Activated CD4-positive, CD25-positive, alpha-beta regulatory T cell treated with anti-CD3 and anti-CD28 coated beads, Interleukin-2, amount 50 U/mL, for 72 hours (primary cell): ENCODE data around the gene CDH4.

Experiments
- DNase-seq: peaks from one replicate; pipeline ENCODE4 v3.0.0; 2021

Gene CDH4

GRCh38 chr20:61621852-61622251 is 369.8 kb downstream of the CDH4 start:
- DNase-seq: no peak

GRCh38 chr20:61623451-61623850 is 371.4 kb downstream of the CDH4 start:
- DNase-seq: no peak

GRCh38 chr20:61625246-61625645 is 373.2 kb downstream of the CDH4 start:
- no peak for DNase-seq

- no peak for DNase-seq
Measured at GRCh38 chr20:61626412-61626811, 374.4 kb downstream of the CDH4 start.

- DNase-seq: no peak
Measured at GRCh38 chr20:61627791-61628415, 375.8 kb downstream of the CDH4 start.

- DNase-seq: no peak
Measured at GRCh38 chr20:61628480-61628879, 376.4 kb downstream of the CDH4 start.

GRCh38 chr20:61628901-61629601 is 377.0 kb downstream of the CDH4 start:
- DNase-seq: no peak

DNA sequence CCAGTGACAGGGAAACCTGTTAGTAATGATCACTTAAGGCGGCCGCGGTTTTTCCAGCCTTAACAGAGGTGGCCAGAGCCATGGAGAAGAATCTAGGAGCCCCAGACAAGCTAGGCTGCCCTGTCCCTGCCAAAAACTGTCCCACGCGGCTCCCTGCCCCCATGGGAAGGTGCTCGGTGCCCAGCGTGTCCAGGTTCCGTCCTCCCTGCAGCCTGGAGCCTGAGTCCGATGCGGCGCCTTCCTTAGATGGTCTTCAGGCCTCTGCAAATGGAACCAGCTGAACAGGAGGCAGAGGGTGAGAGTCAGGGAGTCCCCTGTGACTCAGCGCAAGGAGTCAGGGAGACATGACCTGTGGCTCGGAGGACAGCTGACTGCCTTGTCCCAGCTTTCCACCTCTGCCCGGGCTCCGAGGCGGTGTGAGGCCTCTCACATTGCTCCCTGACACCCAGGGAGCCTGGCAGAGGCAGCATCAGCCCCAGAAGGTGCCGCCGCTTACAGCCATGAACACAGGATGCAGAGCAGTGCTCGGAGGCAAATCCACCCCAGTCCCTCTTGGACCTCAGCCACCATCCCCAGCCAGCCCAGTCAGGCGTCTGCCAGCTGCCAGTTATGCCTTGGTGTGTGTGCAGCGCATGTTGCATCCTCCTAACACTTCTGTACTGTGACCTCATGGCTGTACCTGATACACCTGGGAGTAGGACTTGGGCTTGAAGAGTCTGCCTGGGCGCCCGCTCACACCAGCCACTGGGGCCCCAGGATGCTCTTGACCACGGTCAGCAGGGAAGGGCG is 377.7 kb downstream of the CDH4 start:
- DNase-seq: no peak

GRCh38 chr20:61630391-61630650 is 378.3 kb downstream of the CDH4 start:
- DNase-seq: no peak

- DNase-seq: no peak
Measured at GRCh38 chr20:61630816-61631215, 378.8 kb downstream of the CDH4 start.

GRCh38 chr20:61631751-61632150 is 379.7 kb downstream of the CDH4 start:
- no peak for DNase-seq

GRCh38 chr20:61633004-61633403 is 380.9 kb downstream of the CDH4 start:
- no peak for DNase-seq

GRCh38 chr20:61634376-61635145 is 382.5 kb downstream of the CDH4 start:
- DNase-seq: no peak

DNA sequence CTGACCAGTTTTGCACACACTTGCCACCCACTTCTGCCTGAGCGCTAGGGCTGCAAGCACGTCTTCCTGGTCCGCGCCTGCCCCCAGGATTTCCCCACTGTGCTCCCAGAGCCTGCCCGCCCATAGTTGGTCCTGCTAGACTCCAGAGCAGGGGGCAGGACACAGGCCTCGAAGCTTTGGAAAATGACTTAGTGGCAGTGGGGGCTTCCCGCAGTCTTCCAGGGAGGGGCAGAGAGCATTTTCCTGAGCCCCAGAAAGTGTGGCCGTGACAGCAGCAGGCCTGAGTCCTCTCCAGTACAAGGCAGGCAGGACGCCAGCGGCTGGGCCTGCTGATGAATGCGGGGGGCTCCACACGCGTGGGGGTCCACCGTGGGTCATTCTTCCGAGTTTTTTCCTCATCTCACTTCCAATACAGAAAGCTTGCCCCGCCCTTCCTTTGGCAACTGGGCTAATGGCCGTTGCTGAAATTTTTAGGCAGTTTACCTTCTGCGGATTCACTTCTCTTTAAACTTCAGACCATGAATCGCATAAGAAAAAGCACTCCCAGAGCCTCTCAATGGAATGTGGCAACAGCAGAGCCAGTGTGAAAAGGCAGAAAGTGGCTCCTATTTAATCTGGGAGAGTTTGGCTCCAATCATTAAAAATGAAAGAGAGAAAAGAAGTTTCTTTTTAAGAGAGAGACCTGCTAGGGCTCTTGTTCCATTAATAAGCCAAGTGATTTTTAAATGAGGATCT is 383.8 kb downstream of the CDH4 start:
- no peak for DNase-seq

DNA sequence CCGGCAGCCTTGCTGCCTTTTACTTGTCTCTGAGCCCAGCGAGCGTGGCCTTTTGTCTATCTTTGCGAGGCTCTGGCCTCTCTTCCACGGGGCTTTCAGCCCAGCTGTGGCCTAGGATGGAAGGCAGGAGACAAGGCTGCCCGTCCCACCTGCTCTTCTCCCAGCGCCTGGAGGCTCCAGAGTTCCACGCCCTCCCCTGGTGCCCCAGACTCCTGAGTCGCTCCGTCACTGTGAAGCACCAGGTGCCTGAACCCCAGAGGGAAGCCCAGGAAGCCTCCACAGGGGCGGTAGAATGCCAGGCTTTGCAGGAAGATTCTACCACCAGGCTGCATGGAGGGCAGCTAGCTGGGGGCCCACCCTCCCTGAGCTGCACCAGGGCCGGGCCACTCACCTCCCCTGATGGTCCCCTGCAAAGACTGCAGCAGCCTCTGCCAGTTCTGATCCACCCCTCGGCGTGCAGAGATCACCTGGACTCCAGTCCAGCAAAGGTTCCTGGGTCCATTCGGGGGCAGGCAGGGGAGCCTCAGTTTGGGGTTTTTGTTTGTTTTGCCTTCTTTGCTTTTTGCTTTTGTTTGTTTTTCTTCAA is 384.6 kb downstream of the CDH4 start:
- no peak for DNase-seq

DNA sequence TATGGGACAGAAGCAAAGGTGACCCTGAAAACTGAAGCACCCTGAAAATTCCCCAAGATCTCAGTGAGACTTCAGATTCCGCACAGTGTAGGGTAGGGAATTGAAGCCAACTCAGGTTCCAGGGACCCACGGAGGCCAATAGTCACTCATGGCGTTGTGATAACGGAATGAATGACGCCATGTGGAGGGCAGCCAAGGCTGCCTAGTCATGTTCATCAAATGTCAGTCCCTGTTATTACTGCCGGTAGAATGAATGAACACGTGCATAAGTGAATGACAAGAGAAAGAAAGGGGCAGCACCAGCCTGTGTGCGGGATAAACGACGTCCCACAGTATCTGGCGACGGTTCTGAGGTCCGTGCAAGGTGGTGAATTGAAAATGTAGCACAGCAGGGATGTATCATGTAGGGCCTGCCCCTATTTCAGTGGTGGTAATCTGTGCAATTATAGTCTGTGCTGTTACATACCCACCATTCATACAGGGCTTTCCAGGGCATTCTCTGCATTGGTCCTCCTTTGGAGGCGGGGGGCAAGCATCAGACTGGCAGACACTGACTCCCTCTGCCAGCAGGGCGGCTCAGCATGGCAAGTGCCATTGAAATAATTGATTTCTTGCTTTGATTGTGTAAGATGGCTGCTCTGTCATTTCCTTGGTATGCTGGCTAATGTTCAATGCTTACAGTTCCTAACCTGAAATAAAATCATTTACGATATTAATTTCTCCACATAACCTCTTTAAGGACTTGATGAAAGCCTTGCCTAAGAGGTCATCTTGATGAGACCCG is 386.9 kb downstream of the CDH4 start:
- no peak for DNase-seq

GRCh38 chr20:61640131-61640870 is 388.2 kb downstream of the CDH4 start:
- no peak for DNase-seq

DNA sequence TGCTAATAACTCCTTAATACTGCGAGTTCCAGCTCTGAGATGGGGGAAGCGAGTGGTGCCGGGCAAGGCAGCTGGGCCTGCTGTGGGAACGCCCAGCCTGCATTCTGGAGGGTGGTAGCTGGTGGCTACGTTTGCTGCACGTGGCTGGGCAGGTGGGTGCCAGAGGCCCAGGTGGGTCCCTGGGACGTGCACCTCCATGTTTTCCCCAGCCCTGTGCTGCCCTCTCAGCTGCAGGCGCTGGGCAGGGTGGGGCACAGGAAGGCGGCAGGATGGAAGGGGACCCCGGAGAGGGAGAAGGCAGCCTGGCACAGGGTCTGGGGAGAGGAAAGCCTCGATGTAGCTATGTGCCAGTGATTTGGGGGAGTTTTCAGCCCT is 388.8 kb downstream of the CDH4 start:
- DNase-seq: no peak

- DNase-seq: no peak
Measured at GRCh38 chr20:61643656-61644377, 391.8 kb downstream of the CDH4 start.

DNA sequence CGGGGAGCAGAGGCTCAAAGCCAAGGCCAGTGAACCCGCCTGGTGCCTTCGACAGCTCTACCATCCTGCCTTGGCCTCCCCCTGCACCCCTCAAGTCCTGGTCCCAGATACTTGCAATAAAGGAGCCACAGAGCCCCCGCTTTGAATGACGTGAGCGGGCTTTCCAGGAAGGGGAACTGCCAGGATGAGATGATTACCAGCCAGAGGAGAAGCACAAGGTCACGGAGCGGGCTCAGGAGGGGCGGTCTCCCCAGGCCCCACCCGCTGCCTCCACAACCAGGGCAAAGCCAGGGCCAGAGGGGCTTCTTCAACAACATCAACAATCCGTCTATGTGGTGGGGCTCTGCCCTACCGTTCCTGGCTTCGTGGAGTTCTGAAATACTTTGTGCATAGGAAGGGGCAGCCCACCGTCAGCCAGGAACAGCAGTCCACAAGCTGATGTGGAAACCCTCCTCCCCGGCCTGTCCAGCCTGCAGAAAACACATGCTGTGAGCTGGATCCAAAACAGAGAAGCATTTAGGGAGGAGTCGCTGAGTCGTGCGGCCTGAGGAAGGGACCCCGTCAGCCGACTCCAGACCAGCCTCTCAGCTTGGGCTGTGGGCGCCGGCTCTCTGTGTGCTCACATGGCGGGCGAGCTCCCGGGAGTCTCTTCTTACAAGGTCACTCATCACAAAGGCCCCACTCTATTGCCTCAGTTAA is 392.5 kb downstream of the CDH4 start:
- DNase-seq: no peak
